Measurements from ENCODE around the gene CCDC126.

Gene CCDC126

DNA sequence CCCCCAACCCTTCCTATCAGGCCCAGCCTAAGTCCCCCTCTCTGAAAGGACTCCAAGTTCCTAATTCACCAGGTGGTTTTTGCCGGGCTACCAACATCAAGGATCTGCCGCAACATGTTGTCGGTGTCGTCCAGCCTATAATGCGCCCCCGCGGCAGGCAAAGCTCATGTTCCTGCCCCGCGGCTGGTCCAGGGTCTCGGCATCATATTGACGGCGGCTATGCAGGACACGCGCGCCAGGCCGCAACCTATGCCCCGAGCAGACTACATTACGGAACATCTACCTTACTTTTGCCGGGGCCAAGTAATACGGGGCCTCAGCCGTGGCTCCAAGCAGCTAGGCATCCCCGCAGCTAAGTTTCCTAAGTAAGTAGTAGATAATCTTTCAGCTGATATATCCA is 58.3 kb downstream of the CCDC126 start:
- no peak overlapping the region for H3K4me2 ChIP-seq
- H3K27ac ChIP-seq = no peak overlapping the region
- no peaks in the 10 kb centered on the region for H4K20me1 ChIP-seq (ENCODE audit: insufficient read depth)
- H3K9ac ChIP-seq = no peak overlapping the region
- H3K27me3 ChIP-seq (ENCODE audit: insufficient read depth, low read depth) = no peaks in the 10 kb centered on the region
- H3K79me2 ChIP-seq (ENCODE audit: insufficient read depth, low read depth) = no peaks in the 10 kb centered on the region
- H3K4me1 ChIP-seq (ENCODE audit: low read depth, poor library complexity, severe bottlenecking) = no peaks in the 10 kb centered on the region
- H3K36me3 ChIP-seq (ENCODE audit: insufficient read depth) = no peaks in the 10 kb centered on the region
- no peak overlapping the region for H2AFZ ChIP-seq (ENCODE audit: low read depth)
- TF ChIP-seq, protein P1, sequence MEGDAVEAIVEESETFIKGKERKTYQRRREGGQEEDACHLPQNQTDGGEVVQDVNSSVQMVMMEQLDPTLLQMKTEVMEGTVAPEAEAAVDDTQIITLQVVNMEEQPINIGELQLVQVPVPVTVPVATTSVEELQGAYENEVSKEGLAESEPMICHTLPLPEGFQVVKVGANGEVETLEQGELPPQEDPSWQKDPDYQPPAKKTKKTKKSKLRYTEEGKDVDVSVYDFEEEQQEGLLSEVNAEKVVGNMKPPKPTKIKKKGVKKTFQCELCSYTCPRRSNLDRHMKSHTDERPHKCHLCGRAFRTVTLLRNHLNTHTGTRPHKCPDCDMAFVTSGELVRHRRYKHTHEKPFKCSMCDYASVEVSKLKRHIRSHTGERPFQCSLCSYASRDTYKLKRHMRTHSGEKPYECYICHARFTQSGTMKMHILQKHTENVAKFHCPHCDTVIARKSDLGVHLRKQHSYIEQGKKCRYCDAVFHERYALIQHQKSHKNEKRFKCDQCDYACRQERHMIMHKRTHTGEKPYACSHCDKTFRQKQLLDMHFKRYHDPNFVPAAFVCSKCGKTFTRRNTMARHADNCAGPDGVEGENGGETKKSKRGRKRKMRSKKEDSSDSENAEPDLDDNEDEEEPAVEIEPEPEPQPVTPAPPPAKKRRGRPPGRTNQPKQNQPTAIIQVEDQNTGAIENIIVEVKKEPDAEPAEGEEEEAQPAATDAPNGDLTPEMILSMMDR (conservative IDR thresholded peaks at IDR 0.05; ENCODE audit: low read depth, low read length) = no peak
- no peak overlapping the region for H3K4me3 ChIP-seq (IDR thresholded peaks at IDR 0.05; ENCODE audit: insufficient read depth, low read depth, low read length)

DNA sequence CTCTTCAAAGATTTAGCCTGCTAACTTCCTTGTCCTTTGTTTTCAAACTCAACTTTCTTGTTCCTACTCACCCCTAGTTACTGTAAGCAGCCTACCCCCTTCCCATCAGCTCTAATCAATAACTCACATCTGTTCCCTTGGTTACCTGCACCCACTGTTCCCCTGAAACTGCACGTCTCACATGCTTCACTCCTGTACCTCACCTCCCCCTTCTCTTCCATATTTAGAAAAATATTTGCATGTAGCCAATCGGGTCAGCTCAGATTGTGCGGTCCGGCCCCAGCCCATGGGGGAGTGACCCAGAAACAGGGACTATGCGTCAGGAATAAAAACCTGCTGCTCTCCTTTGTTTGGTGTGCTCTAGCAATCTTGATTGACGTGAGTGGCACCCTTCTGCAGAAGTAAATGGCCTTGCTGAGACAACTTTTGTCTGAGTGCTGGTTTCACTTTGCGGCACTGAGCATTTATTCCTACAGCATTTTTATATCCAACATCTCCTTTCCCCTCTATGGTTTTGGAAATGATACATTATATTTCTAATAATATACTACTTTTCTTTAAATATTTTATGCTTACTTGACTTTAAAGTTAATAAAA is 61.7 kb downstream of the CCDC126 start:
- TF ChIP-seq, protein P1 (conservative IDR thresholded peaks at IDR 0.05; ENCODE audit: low read depth, low read length) = no peak
- Histone ChIP-seq H3K4me2 (no peak overlapping the region), H4K20me1 (ENCODE audit: insufficient read depth) (no peaks in the 10 kb centered on the region), H3K4me3 (IDR thresholded peaks at IDR 0.05; ENCODE audit: insufficient read depth, low read depth, low read length) (no peak overlapping the region), H3K27ac (no peak overlapping the region), H3K4me1 (ENCODE audit: low read depth, poor library complexity, severe bottlenecking) (no peaks in the 10 kb centered on the region), H3K36me3 (ENCODE audit: insufficient read depth) (no peaks in the 10 kb centered on the region), H3K9ac (no peak overlapping the region), H3K79me2 (ENCODE audit: insufficient read depth, low read depth) (no peaks in the 10 kb centered on the region), H2AFZ (ENCODE audit: low read depth) (no peak overlapping the region), H3K27me3 (ENCODE audit: insufficient read depth, low read depth) (no peaks in the 10 kb centered on the region)

DNA sequence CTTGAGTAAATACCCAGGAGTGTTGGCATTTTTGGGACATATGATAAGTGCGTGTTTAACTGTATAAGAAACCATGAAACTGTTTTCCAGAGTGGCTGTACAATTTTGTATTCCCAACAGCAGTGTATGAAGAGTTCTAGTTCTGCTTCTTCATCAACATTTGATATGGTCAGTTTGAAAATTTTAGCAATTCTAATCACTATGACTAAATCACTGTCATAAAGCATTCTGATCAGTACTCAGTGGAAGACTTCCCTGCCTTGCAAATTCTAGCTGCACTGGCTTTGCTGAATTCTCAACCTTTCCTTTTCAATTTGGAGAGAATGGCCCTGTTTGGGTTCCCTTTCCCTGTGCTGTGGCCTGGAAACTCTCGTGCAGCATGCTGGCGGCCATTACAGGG is 64.2 kb downstream of the CCDC126 start:
- Histone ChIP-seq H3K4me3 (IDR thresholded peaks at IDR 0.05; ENCODE audit: insufficient read depth, low read depth, low read length) (no peak overlapping the region), H2AFZ (ENCODE audit: low read depth) (no peak overlapping the region), H3K9ac (no peak overlapping the region), H4K20me1 (ENCODE audit: insufficient read depth) (no peaks in the 10 kb centered on the region), H3K4me2 (no peak overlapping the region), H3K4me1 (ENCODE audit: low read depth, poor library complexity, severe bottlenecking) (no peaks in the 10 kb centered on the region), H3K27me3 (ENCODE audit: insufficient read depth, low read depth) (no peaks in the 10 kb centered on the region), H3K27ac (no peak overlapping the region), H3K36me3 (ENCODE audit: insufficient read depth) (no peaks in the 10 kb centered on the region), H3K79me2 (ENCODE audit: insufficient read depth, low read depth) (no peaks in the 10 kb centered on the region)
- TF ChIP-seq, protein P1 (conservative IDR thresholded peaks at IDR 0.05; ENCODE audit: low read depth, low read length) = no peak

DNA sequence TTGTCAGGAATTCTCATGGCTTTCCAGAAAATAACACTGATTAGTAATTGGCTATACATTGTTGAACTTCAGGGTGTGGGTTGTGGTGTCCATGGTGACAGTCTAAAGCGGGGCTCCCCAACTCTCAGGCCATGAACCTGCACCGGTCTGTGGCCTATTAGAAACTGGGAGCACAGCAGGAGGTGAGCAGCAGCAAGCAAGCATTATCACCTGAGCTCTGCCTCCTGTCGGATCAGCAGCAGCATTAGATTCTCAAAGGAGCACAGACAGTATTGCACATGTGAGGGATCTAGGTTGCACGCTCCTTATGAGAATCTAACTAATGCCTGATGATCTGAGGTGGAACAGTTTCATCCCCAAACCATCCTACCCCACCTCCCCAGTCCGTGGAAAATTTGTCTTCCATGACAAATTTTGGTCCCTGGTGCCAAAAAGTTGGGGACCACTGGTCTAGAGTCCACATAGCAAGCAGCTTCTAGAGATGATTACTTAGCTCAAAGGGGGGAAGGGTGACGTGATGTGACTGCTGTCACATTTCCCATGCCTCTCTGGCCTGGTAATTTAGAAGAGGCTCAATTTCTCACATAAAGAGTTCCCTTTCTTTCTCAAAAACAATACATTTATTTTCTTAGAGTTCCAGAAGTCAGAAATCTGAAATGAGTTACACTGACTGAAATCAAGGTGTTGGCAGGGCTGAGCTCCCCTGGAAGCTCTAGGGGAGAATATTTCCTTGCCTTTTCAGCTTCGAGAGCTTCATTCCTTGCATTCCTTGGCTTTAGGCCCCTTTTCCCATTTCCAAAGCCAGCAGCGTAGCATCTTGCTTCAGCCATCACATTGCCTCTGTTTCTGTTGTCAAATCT is 65.2 kb downstream of the CCDC126 start:
- Histone ChIP-seq H2AFZ (ENCODE audit: low read depth) (no peak overlapping the region), H3K4me3 (IDR thresholded peaks at IDR 0.05; ENCODE audit: insufficient read depth, low read depth, low read length) (no peak overlapping the region), H3K4me2 (no peak overlapping the region), H3K9ac (no peak overlapping the region), H3K27me3 (ENCODE audit: insufficient read depth, low read depth) (no peaks in the 10 kb centered on the region), H3K79me2 (ENCODE audit: insufficient read depth, low read depth) (no peaks in the 10 kb centered on the region), H3K36me3 (ENCODE audit: insufficient read depth) (no peaks in the 10 kb centered on the region), H4K20me1 (ENCODE audit: insufficient read depth) (no peaks in the 10 kb centered on the region), H3K4me1 (ENCODE audit: low read depth, poor library complexity, severe bottlenecking) (no peaks in the 10 kb centered on the region), H3K27ac (no peak overlapping the region)
- TF ChIP-seq, protein P1 (conservative IDR thresholded peaks at IDR 0.05; ENCODE audit: low read depth, low read length) = no peak

Measured in KMS-11 (cell line).